ENCODE data around the gene MPP2.

The MPP2 gene

DNA sequence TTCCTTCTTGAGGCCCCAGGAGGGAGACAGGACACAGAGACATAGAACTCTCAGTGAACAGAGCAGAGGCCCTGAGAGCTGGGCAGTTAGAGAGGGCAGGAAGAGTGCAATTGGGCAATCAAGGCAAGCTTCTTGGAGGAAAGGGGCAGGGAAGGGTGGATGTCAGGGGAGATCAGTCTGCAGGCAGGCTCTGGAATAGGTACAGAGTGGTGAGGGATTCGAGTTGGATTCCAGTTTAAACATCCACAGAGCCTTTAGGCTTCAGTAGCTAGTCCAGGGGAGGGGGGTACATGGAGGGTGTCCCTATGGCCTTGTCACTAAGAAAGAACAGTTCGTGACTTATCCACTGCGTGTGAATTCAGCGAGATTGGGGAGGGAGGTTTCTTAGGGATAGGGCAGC is 44.4 kb upstream of the MPP2 start:
- DNase-seq (ENCODE audit: low spot score) = no peak
- H3K27ac ChIP-seq = no peak overlapping the region
- ChIA-PET CTCF (interaction anchor here (0.6 kb wide), 2 partner anchors 8 to 28 kb away, joined by 3 read pairs; no protein-coding TSS in a partner anchor), POLR2A (ENCODE audit: low non-redundant PET) (no interaction called here)
- TF ChIP-seq, protein P1, sequence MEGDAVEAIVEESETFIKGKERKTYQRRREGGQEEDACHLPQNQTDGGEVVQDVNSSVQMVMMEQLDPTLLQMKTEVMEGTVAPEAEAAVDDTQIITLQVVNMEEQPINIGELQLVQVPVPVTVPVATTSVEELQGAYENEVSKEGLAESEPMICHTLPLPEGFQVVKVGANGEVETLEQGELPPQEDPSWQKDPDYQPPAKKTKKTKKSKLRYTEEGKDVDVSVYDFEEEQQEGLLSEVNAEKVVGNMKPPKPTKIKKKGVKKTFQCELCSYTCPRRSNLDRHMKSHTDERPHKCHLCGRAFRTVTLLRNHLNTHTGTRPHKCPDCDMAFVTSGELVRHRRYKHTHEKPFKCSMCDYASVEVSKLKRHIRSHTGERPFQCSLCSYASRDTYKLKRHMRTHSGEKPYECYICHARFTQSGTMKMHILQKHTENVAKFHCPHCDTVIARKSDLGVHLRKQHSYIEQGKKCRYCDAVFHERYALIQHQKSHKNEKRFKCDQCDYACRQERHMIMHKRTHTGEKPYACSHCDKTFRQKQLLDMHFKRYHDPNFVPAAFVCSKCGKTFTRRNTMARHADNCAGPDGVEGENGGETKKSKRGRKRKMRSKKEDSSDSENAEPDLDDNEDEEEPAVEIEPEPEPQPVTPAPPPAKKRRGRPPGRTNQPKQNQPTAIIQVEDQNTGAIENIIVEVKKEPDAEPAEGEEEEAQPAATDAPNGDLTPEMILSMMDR (conservative IDR thresholded peaks at IDR 0.05; ENCODE audit: low read depth) = no peak

- H3K27ac ChIP-seq = no peak overlapping the region
- CTCF ChIA-PET = interaction anchor here (0.6 to 0.7 kb wide), 2 partner anchors 35 to 44 kb away, joined by 4 read pairs; no protein-coding TSS in a partner anchor
- POLR2A ChIA-PET (ENCODE audit: low non-redundant PET) = no interaction called here
- no peak for DNase-seq (ENCODE audit: low spot score)
- TF ChIP-seq, protein P1 (conservative IDR thresholded peaks at IDR 0.05; ENCODE audit: low read depth) = no peak
Observed at GRCh38 chr17:43950554-43950953, 43.2 kb upstream of the MPP2 start.

DNA sequence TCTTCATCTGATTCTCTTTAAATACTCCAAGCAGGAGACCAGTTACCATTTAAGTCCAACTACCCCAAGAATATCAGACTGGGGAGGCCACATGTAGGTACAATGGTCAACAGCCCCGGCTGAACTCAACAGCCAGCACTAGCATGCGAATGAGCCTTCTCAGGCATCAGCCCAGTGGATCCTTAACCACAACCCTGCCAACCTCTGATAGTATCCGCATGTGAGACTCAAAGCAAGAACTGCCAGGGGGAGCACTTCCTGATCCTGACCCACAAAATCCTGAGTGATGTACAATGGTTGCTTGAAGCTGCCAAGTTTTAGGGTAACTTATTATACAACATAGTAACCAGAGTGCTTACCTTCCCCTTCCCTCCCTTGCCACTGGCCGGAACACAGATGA is 42.4 kb upstream of the MPP2 start:
- DNase-seq (ENCODE audit: low spot score) = no peak
- no peak overlapping the region for H3K27ac ChIP-seq
- POLR2A ChIA-PET (ENCODE audit: low non-redundant PET) = no interaction called here
- TF ChIP-seq, protein P1 (conservative IDR thresholded peaks at IDR 0.05; ENCODE audit: low read depth) = no peak
- CTCF ChIA-PET = no interaction called here

DNA sequence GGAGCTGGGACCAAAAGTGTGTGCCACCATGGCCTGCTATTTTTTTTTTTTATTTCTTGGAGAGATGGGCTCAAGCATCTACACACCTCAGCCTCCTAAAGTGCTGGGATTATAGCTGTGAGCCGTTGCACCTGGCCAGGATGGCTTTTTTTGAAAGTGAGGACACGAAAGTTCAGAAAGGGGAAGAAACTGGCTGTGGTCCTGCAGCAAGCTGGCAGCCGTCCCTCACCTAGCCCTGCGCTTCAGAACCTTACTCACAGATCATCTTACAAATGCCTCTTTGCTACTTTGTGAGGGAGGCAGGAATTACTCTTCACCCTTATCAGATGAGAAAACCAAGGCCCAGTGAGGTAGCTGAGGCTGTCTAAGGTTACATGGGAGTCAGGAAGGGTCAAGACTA is 39.4 kb upstream of the MPP2 start:
- no peak overlapping the region for H3K27ac ChIP-seq
- DNase-seq (ENCODE audit: low spot score) = no peak
- TF ChIP-seq, protein P1 (conservative IDR thresholded peaks at IDR 0.05; ENCODE audit: low read depth) = no peak
- ChIA-PET POLR2A (ENCODE audit: low non-redundant PET) (no interaction called here), CTCF (interaction anchor here (0.5 to 1.3 kb wide), 4 partner anchors 36 to 1300 kb away, joined by 3 to 8 read pairs (median 4); partner anchors contain the start of gene FAM171A2)

DNA sequence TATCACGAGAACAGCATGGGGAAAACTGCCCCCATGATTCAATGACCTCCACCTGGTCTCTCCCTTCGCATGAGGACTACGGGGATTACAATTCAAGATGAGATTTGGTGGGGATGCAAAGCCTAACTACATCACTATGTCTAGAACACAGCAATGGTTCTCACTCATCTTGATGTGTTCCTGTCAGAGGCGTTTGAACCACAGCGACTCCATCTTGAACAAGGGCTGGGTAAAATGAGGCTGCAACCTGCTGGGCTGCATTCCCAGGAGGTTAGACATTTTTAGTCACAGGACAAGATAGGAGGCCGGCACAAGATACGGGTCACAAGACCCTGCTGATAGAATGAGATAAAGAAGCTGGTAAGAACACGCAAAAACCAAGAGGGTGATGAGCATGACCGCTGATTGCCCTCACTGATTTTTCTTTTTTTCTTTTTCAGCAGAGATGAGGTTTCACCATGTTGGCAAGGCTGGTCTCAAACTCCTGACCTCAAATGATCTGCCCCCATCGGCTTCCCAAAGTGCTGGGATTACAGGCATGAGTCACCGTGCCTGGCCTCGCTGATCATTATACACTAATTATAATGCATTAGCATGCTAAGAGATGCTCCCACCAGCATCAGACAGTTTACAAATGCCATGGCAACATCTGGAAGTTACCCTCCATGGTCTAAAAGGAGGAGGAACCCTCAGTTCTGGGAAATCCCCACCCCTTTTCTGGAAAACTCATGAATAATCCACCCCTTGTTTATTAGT is 37.9 kb upstream of the MPP2 start:
- POLR2A ChIA-PET (ENCODE audit: low non-redundant PET) = interaction anchor here (0.7 kb wide), 1 partner anchor 931 kb away, joined by 3 read pairs; no protein-coding TSS in a partner anchor
- TF ChIP-seq, protein P1 (conservative IDR thresholded peaks at IDR 0.05; ENCODE audit: low read depth) = no peak
- no peak overlapping the region for H3K27ac ChIP-seq
- CTCF ChIA-PET = interaction anchor here (1.9 to 2.8 kb wide), 3 partner anchors 14 to 50 kb away, joined by 7 to 22 read pairs (median 18); partner anchors contain the start of gene MPP2
- DNase-seq (ENCODE audit: low spot score) = no peak

DNA sequence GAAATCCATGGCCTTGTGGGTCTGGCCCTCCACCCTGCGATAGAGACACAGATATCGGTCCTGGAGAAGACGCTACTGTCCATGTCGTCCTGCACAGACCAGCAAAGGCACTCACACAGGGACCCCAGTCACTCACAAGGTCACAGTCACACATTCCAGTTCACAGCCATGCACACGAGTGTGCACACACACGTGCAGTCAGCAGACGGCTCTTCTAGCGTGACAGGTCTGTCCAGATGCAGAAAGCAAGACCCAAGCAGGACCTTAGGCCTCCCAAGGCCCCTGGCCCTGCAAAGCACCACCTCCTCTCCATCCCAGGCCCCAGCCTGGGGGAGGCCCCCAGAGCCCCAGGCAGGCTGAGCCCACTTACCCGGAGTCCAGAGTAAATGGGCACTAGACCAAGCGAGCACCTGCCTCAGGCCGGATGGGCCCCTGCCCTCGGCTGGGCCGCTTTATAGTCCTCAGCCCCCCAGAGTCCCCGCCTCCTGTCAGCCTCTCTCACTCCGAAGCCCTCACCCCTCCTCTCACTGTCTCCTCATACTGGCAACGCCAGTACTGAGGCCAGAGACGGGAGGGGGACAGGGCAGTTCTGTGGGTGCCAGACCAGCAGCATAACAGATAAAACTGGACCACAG is 34.8 kb upstream of the MPP2 start, which contains the start of gene PPY:
Gene PPY (minus strand): TSS at position 426 of the 635 bp plus-strand sequence. CDS start 822 bp downstream, outside the sequence.
- POLR2A ChIA-PET (ENCODE audit: low non-redundant PET) = no interaction called here
- CTCF ChIA-PET = interaction anchor here (1.0 kb wide), 1 partner anchor 16 kb away, joined by 3 read pairs; no protein-coding TSS in a partner anchor
- DNase-seq (ENCODE audit: low spot score) = no peak
- TF ChIP-seq, protein P1 (conservative IDR thresholded peaks at IDR 0.05; ENCODE audit: low read depth) = no peak
- H3K27ac ChIP-seq = no peak within 1 kb of the TSS

Measured in RWPE1 (cell line).